ENCODE data around the gene PLIN5. TPM values are rescaled to one million over a fixed set of nuclear protein-coding genes. Genes with fewer than 3 reads are reported as not detected.

The PLIN5 gene
- total and polyA plus RNA-seq, 2 donors (not counting 1 experiment from before 2014, with no cell fraction given), result not detected

- H3K27ac ChIP-seq (ENCODE audit: insufficient read depth, low read length), result no peak overlapping the region
- no peak overlapping the region for H3K9ac ChIP-seq (ENCODE audit: insufficient read depth, low read length)
- H3K4me2 ChIP-seq (ENCODE audit: extremely low read depth, insufficient read depth, low read length), result no peak overlapping the region
- H3K27me3 ChIP-seq (ENCODE audit: control insufficient read depth, insufficient read depth, low read length), result no peaks in the 10 kb centered on the region
- H2AFZ ChIP-seq (ENCODE audit: low read length), result no peak overlapping the region
- no peak for DNase-seq (ENCODE audit: low read depth in 2 of 2)
- H4K20me1 ChIP-seq (ENCODE audit: control insufficient read depth, extremely low read depth, insufficient read depth, low read length), result no peaks in the 10 kb centered on the region
- H3K36me3 ChIP-seq (ENCODE audit: control insufficient read depth, insufficient read depth, low read length), result peaks cover 15% of the 10 kb centered on the region
- peaks cover 5% of the 10 kb centered on the region for H3K4me1 ChIP-seq (ENCODE audit: control insufficient read depth, extremely low read depth, insufficient read depth, low read length)
- no peaks in the 10 kb centered on the region for H3K9me3 ChIP-seq (ENCODE audit: control insufficient read depth, insufficient read depth, low read depth, low read length)
- H3K79me2 ChIP-seq (ENCODE audit: control insufficient read depth, insufficient read depth, low read length), result no peaks in the 10 kb centered on the region
- TF ChIP-seq CTCF (conservative IDR thresholded peaks at IDR 0.05 in 1 of 2, IDR thresholded peaks at IDR 0.05 in 1 of 2; ENCODE audit: low read depth in 1 of 2, low read length in 2 of 2) (no peak), EZH2 (IDR thresholded peaks at IDR 0.05; ENCODE audit: low read length, missing control alignments) (no peak)
- H3K4me3 ChIP-seq (replicated peaks in 1 of 4; ENCODE audit: control extremely low read depth in 1 of 4, insufficient read depth in 1 of 4, low read depth in 3 of 4, low read length in 4 of 4), result no peak overlapping the region
These were observed 31.7 kb downstream of the PLIN5 start for GRCh38 chr19:4503132-4503824.

- Histone ChIP-seq H3K36me3 (ENCODE audit: control insufficient read depth, insufficient read depth, low read length) (peaks cover 20% of the 10 kb centered on the region), H2AFZ (ENCODE audit: low read length) (no peak overlapping the region)
- DNase-seq (ENCODE audit: low read depth in 2 of 2), result no peak
These were observed 32.5 kb downstream of the PLIN5 start for GRCh38 chr19:4502282-4503131.

More at GRCh38 chr19:4502282-4503131, 32.5 kb downstream of the PLIN5 start:
- no peaks in the 10 kb centered on the region for H3K27me3 ChIP-seq (ENCODE audit: control insufficient read depth, insufficient read depth, low read length)
- H3K79me2 ChIP-seq (ENCODE audit: control insufficient read depth, insufficient read depth, low read length), result no peaks in the 10 kb centered on the region
- H3K4me1 ChIP-seq (ENCODE audit: control insufficient read depth, extremely low read depth, insufficient read depth, low read length), result peaks cover 5% of the 10 kb centered on the region
- no peak overlapping the region for H3K4me3 ChIP-seq (replicated peaks in 1 of 4; ENCODE audit: control extremely low read depth in 1 of 4, insufficient read depth in 1 of 4, low read depth in 3 of 4, low read length in 4 of 4)
- H3K9ac ChIP-seq (ENCODE audit: insufficient read depth, low read length), result no peak overlapping the region
- H3K27ac ChIP-seq (ENCODE audit: insufficient read depth, low read length), result no peak overlapping the region
- no peak overlapping the region for H3K4me2 ChIP-seq (ENCODE audit: extremely low read depth, insufficient read depth, low read length)
- H3K9me3 ChIP-seq (ENCODE audit: control insufficient read depth, insufficient read depth, low read depth, low read length), result no peaks in the 10 kb centered on the region
- TF ChIP-seq CTCF (conservative IDR thresholded peaks at IDR 0.05 in 1 of 2, IDR thresholded peaks at IDR 0.05 in 1 of 2; ENCODE audit: low read depth in 1 of 2, low read length in 2 of 2) (no peak), EZH2 (IDR thresholded peaks at IDR 0.05; ENCODE audit: low read length, missing control alignments) (no peak)
- no peaks in the 10 kb centered on the region for H4K20me1 ChIP-seq (ENCODE audit: control insufficient read depth, extremely low read depth, insufficient read depth, low read length)
